HG03159 (cell line): Measurements from ENCODE around the gene ASB6.
"Not testable (repeated sequence)": the region's sequence is repeated elsewhere in the genome, so short reads cannot be mapped to it uniquely, and the experiment has no call there.

Source experiments
- ATAC-seq: cut with Tn5 transposase; IDR thresholded peaks from one replicate; pipeline ENCODE4 v1.9.1; 2021; ENCODE audit warnings: mild to moderate bottlenecking, moderate library complexity; ENCODE audit not compliant: unreplicated experiment

ASB6 gene

GRCh38 chr9:129667850-129668249 is 25.9 kb upstream of the ASB6 start:
- ATAC-seq: no peak

GRCh38 chr9:129667378-129667777 is 25.4 kb upstream of the ASB6 start:
- no peak for ATAC-seq

GRCh38 chr9:129666575-129666974 is 24.6 kb upstream of the ASB6 start:
- ATAC-seq: no peak

GRCh38 chr9:129665814-129666520 is 24.0 kb upstream of the ASB6 start:
- ATAC-seq: no peak

- no peak for ATAC-seq
These were observed 23.4 kb upstream of the ASB6 start, which contains the start of gene PRRX2 for GRCh38 chr9:129665389-129665775. Gene PRRX2, plus strand, starts transcription at chr9:129665647. Its CDS starts 221 bp downstream, at chr9:129665868.

- no peak for ATAC-seq
These were observed 22.9 kb upstream of the ASB6 start for GRCh38 chr9:129664746-129665388.

- ATAC-seq: not testable (repeated sequence)
These were observed 20.3 kb upstream of the ASB6 start for GRCh38 chr9:129662239-129662638.

- ATAC-seq: no peak
These were observed 19.1 kb upstream of the ASB6 start for GRCh38 chr9:129661029-129661428.

- ATAC-seq: no peak
These were observed 14.9 kb upstream of the ASB6 start for GRCh38 chr9:129656795-129657390.

GRCh38 chr9:129655696-129656095 is 13.7 kb upstream of the ASB6 start:
- no peak for ATAC-seq

- no peak for ATAC-seq
These were observed 13.2 kb upstream of the ASB6 start for GRCh38 chr9:129655154-129655553.

GRCh38 chr9:129654554-129655040 is 12.6 kb upstream of the ASB6 start:
- no peak for ATAC-seq

GRCh38 chr9:129653823-129654553 is 12.0 kb upstream of the ASB6 start:
- no peak for ATAC-seq

GRCh38 chr9:129650680-129651235 is 8.8 kb upstream of the ASB6 start:
- ATAC-seq: no peak

GRCh38 chr9:129649726-129650679 is 8.1 kb upstream of the ASB6 start:
- no peak for ATAC-seq

GRCh38 chr9:129648764-129649115 is 6.8 kb upstream of the ASB6 start:
- no peak for ATAC-seq

- ATAC-seq: no peak
These were observed 6.3 kb upstream of the ASB6 start for GRCh38 chr9:129648092-129648763.

- ATAC-seq: no peak
These were observed 5.7 kb upstream of the ASB6 start for GRCh38 chr9:129647635-129648034.

- no peak for ATAC-seq
These were observed 4.7 kb upstream of the ASB6 start for GRCh38 chr9:129646654-129647053.
